Kidney (tissue), 14 donors: ENCODE data around the gene ERO1A. TPM values are rescaled to one million over a fixed set of nuclear protein-coding genes. Genes with fewer than 3 reads are reported as not detected.

Experiments used
- DNase-seq, 5 donors: peaks; one replicate each; pipeline ENCODE4 v3.0.0-alpha.2; 2013 to 2020
- FAIRE-seq: peaks from 2 replicates; lab custom pipeline; 2012; peaks lifted over from hg19 to GRCh38; lab: Jason Lieb, UNC
- H3K27ac ChIP-seq, 2 donors: one replicate each; pipeline ENCODE4 v1.7.0; 2013; ENCODE audit warnings: low read depth in 2 of 2, low read length in 2 of 2, inconsistent platforms in 1 of 2
- H3K27me3 ChIP-seq: one replicate; pipeline ENCODE4 v1.7.1; 2013; ENCODE audit warnings: low read length, inconsistent platforms; ENCODE audit not compliant: control insufficient read depth, insufficient read depth
- H3K36me3 ChIP-seq, 3 donors: one replicate each; pipeline versions ENCODE4 v1.7.0 to v1.7.1; 2013; ENCODE audit warnings: low read length in 3 of 3, control low read depth in 1 of 3, inconsistent platforms in 1 of 3; ENCODE audit not compliant: insufficient read depth in 3 of 3, control insufficient read depth in 2 of 3
- H3K4me1 ChIP-seq, 3 donors: one replicate each; pipeline versions ENCODE4 v1.7.0 to v1.7.1; 2013; ENCODE audit warnings: low read length in 3 of 3, inconsistent platforms in 1 of 3, low read depth in 1 of 3; ENCODE audit not compliant: control insufficient read depth in 2 of 3, insufficient read depth in 2 of 3
- H3K4me3 ChIP-seq, 3 donors: one replicate each; pipeline versions ENCODE4 v1.7.0 to v1.8.1; 2013; ENCODE audit warnings: low read length in 3 of 3, control low read depth in 1 of 3, inconsistent platforms in 1 of 3
- H3K9ac ChIP-seq, 3 donors: one replicate each; pipeline versions ENCODE4 v1.7.0 to v1.7.1; 2013; ENCODE audit warnings: low read length in 3 of 3, control low read depth in 1 of 3, inconsistent platforms in 1 of 3
- H3K9me3 ChIP-seq, 3 donors: one replicate each; pipeline versions ENCODE4 v1.7.0 to v1.7.1; 2013; ENCODE audit warnings: low read length in 3 of 3, control low read depth in 1 of 3, inconsistent platforms in 1 of 3; ENCODE audit not compliant: control insufficient read depth in 2 of 3, insufficient read depth in 1 of 3
- intact Hi-C: fragments of 100-400 bp; cut with DNase I; formaldehyde crosslinking; loops from one replicate; pipeline ENCODE4 v1.11.1; 2022
- polyA plus RNA-seq: library from polyadenylated mRNA; stranded (reverse); fragments of 350-450 nt; fragmentation: Illumina TruSeq; extraction: RNeasy Lipid Tissue Mini Kit (QIAGEN cat#74804); gene quantifications from one replicate; pipeline ENCODE4 v1.2.3, GENCODE V29; 2014; ENCODE audit warnings: low read depth, low replicate concordance; ENCODE audit not compliant: insufficient read depth
- total RNA-seq: library from RNA; stranded (reverse); fragmentation: NEBNext Ultra II Directional; extraction: Animal tissue kit (Norgen Biotek cat#: 25700); gene quantifications from one replicate; pipeline ENCODE4 v1.2.1, GENCODE V29; 2021
- TF ChIP-seq, protein P1 (sequence below): IDR thresholded peaks from 3 replicates; pipeline ENCODE4 v1.5.1; 2012; ENCODE audit warnings: mild to moderate bottlenecking, moderate library complexity, borderline replicate concordance; ENCODE audit not compliant: insufficient read depth; ENCODE audit errors: extremely low read depth
- donor health status: control.
- donor health status: control.
- donor health status: control.
- donor health status: control.
- donor health status: control.
- donor health status: DM: yes; HTN: yes; CAD: no.
- donor health status: Normal renal cell carcinoma (clear cell type).

Gene ERO1A
- total and polyA plus RNA-seq, 2 donors from 2014 or later = 8.6 to 40.5 TPM

DNA sequence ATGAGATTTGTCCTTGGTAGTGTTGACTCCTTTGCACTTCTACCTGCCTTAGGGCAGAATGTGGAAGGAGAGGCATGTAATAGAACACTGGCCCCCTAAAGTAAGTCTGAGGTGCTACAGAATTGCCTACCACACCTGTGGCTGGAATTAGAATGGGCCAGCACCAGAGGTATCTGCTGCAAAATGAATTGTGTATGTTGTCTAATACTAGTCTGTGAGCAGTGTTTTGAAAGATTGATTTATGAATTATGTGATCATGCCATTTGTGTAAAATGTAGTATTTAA, 28.9 kb upstream of the ERO1A start:
- peaks cover 0 to 3% (median 0%) of the 10 kb centered on the region in 3 donors for H3K4me1 ChIP-seq
- peaks cover 12 to 51% (median 22%) of the 10 kb centered on the region in 3 donors for H3K36me3 ChIP-seq
- FAIRE-seq (no peak), DNase-seq (no peak)
- H3K9ac ChIP-seq = no peak overlapping the region
- no peak overlapping the region for H3K27ac ChIP-seq
- TF ChIP-seq, protein P1, sequence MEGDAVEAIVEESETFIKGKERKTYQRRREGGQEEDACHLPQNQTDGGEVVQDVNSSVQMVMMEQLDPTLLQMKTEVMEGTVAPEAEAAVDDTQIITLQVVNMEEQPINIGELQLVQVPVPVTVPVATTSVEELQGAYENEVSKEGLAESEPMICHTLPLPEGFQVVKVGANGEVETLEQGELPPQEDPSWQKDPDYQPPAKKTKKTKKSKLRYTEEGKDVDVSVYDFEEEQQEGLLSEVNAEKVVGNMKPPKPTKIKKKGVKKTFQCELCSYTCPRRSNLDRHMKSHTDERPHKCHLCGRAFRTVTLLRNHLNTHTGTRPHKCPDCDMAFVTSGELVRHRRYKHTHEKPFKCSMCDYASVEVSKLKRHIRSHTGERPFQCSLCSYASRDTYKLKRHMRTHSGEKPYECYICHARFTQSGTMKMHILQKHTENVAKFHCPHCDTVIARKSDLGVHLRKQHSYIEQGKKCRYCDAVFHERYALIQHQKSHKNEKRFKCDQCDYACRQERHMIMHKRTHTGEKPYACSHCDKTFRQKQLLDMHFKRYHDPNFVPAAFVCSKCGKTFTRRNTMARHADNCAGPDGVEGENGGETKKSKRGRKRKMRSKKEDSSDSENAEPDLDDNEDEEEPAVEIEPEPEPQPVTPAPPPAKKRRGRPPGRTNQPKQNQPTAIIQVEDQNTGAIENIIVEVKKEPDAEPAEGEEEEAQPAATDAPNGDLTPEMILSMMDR = no peak
- H3K27me3 ChIP-seq = no peaks in the 10 kb centered on the region
- intact Hi-C loops = no loop called here
- no peaks in the 10 kb centered on the region for H3K9me3 ChIP-seq
- H3K4me3 ChIP-seq = no peak overlapping the region

DNA sequence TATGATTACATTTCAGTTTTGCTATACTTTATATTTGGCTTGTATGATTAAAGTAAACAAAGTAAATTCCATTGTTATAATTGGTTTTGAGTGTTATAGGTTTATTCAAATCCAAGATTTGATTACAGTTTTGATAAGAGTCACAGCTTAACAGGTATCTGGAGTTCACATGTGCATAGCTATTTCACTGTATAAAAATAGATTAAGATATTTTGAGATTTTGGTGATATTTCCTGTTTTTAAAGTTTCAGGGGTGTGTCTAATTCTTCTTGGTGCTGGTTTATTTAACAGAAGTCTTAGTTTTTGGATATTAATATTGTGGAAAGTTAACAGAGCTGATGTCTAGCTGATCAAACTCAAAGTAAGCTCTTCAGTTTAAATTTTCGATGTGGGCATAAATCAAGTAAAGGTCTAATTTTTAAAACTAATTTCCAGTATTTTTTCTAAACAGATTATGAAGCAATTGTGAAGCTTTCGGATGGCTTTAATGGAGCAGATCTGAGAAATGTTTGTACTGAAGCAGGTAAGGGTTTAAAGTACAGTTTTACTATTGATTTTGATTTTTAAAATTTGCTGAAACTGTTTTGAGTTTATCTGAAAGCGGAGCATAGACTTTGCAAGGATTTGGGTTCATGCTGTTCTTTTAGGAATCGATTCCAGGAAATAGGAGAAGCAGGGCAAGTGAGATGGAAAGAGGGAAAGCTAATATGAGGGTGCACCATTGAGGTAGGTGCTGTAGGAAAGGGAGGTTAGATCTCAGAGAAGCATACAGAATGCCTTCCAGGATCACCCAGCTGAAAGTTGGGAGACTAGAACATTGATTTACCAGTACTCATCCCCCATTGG, 28.4 kb upstream of the ERO1A start:
- H3K9ac ChIP-seq = no peak overlapping the region
- no peak for FAIRE-seq
- peaks cover 0 to 3% (median 0%) of the 10 kb centered on the region in 3 donors for H3K4me1 ChIP-seq
- intact Hi-C loops = no loop called here
- TF ChIP-seq, protein P1 = no peak
- H3K36me3 ChIP-seq = peaks cover 14 to 55% (median 22%) of the 10 kb centered on the region in 3 donors
- H3K27me3 ChIP-seq = no peaks in the 10 kb centered on the region
- no peak overlapping the region for H3K27ac ChIP-seq
- H3K9me3 ChIP-seq = no peaks in the 10 kb centered on the region
- H3K4me3 ChIP-seq = no peak overlapping the region
- no peak for DNase-seq

DNA sequence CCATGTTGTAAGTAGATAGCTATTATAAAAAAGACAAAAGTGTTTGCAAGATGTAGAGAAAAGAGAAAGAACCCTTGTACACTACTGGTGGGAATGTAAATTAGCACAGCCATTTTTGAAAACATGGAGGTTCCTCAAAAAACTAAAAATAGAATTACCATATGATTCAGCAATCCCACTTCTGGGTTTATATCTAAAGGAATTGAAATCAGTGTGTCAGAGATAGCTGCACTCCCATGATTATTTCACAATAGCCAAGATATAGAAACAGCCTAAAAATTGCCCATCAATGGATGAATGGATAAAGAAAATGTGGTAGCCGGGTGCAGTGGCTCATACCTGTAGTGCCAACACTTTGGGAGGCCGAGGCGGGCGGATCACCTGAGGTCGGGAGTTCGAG, 20.8 kb upstream of the ERO1A start:
- intact Hi-C loops = no loop called here
- no peaks in the 10 kb centered on the region for H3K4me1 ChIP-seq
- H3K27me3 ChIP-seq = no peaks in the 10 kb centered on the region
- no peak overlapping the region for H3K9ac ChIP-seq
- H3K36me3 ChIP-seq = peaks cover 20 to 62% (median 25%) of the 10 kb centered on the region in 3 donors
- no peak overlapping the region for H3K4me3 ChIP-seq
- no peak overlapping the region for H3K27ac ChIP-seq
- H3K9me3 ChIP-seq = no peaks in the 10 kb centered on the region
- TF ChIP-seq, protein P1 = no peak
- no peak for DNase-seq
- FAIRE-seq = no peak
